Measurements from ENCODE around the gene TCEA2. TPM values are rescaled to one million over a fixed set of nuclear protein-coding genes. Genes with fewer than 3 reads are reported as not detected.

The TCEA2 gene
- total and polyA plus RNA-seq, 2 of the 13 experiments (the other 11 are each of a cell fraction or from before 2014, with no cell fraction given) = 28.1 to 33.7 TPM

GRCh38 chr20:64079273-64080012, 16.4 kb downstream of the TCEA2 start, which contains the start of gene RGS19 (continued):
- TF ChIP-seq HIC2 (CRISPR knock-in tag; IDR thresholded peaks at IDR 0.05; ENCODE audit: low read depth) (0 out of 2 replicates have a peak, but pooled peaks have one; percentile 25), ZBTB14 (CRISPR knock-in tag; IDR thresholded peaks at IDR 0.05) (peak; percentile 89), ZNF329 (CRISPR knock-in tag; IDR thresholded peaks at IDR 0.05; ENCODE audit: low read depth) (no peak), KLF16 (CRISPR knock-in tag; IDR thresholded peaks at IDR 0.05) (peak in 1 of 2 experiments; percentile 13; a peak in 1 of 4 replicates), TEAD2 (CRISPR knock-in tag; IDR thresholded peaks at IDR 0.05) (no peak), FOSL1 (CRISPR knock-in tag; IDR thresholded peaks at IDR 0.05; ENCODE audit: borderline replicate concordance) (no peak), ZNF501 (CRISPR knock-in tag; IDR thresholded peaks at IDR 0.05) (no peak; the same call in none of the 2 replicates), RERE (CRISPR knock-in tag; IDR thresholded peaks at IDR 0.05; ENCODE audit: low read depth) (no peak), ZNF781 (CRISPR knock-in tag; IDR thresholded peaks at IDR 0.05; ENCODE audit: borderline replicate concordance, not compliant biosample characterization) (no peak), ZNF510 (CRISPR knock-in tag; IDR thresholded peaks at IDR 0.05; ENCODE audit: low read depth) (no peak), MXI1 (IDR thresholded peaks at IDR 0.05; ENCODE audit: borderline replicate concordance, low read depth, low read length) (peak; percentile 29; the same call in 1 of the 3 replicates), MXD3 (CRISPR knock-in tag; IDR thresholded peaks at IDR 0.05) (peak; percentile 80; the same call in 1 of the 2 replicates), SETDB1 (CRISPR knock-in tag; IDR thresholded peaks at IDR 0.05; ENCODE audit: borderline replicate concordance) (peak; percentile 64; the same call in 1 of the 2 replicates), MEIS2 (CRISPR knock-in tag; IDR thresholded peaks at IDR 0.05) (peak; percentile 34; the same call in 1 of the 2 replicates), ADNP (CRISPR knock-in tag; IDR thresholded peaks at IDR 0.05) (peak; percentile 87; the same call in 1 of the 2 replicates), ZNF326 (CRISPR knock-in tag; IDR thresholded peaks at IDR 0.05; ENCODE audit: borderline replicate concordance) (no peak), FUBP1 (CRISPR knock-in tag; IDR thresholded peaks at IDR 0.05; ENCODE audit: borderline replicate concordance) (no peak)
